HFFc6 (cell line): ENCODE measurements around the gene CRADD. TPM values are rescaled to one million over a fixed set of nuclear protein-coding genes. Genes with fewer than 3 reads are reported as not detected.

Source experiments
- DNase-seq: peaks from one replicate; pipeline ENCODE4 v3.0.0-alpha.2; 2018
- H3K27ac Mint-ChIP-seq: 2 replicates; pipeline ENCODE4 v1.8.0; 2020; ENCODE audit warnings: mild to moderate bottlenecking, mixed read lengths
- H3K27me3 Mint-ChIP-seq: 2 replicates; pipeline ENCODE4 v1.8.0; 2021; ENCODE audit warnings: mild to moderate bottlenecking, moderate library complexity, mixed read lengths; ENCODE audit not compliant: insufficient read depth
- H3K36me3 Mint-ChIP-seq: 2 replicates; pipeline ENCODE4 v1.8.0; 2021; ENCODE audit warnings: low read depth, mixed read lengths
- H3K4me1 Mint-ChIP-seq: 2 replicates; pipeline ENCODE4 v1.8.0; 2020; ENCODE audit warnings: low read depth, mixed read lengths
- H3K4me3 Mint-ChIP-seq: 2 replicates; pipeline ENCODE4 v1.8.0; 2020; ENCODE audit warnings: mild to moderate bottlenecking, moderate library complexity, mixed read lengths
- H3K9me3 Mint-ChIP-seq: 2 replicates; pipeline ENCODE4 v1.8.0; 2020; ENCODE audit warnings: mild to moderate bottlenecking, mixed read lengths
- total RNA-seq, 6 experiments: library from RNA; stranded (reverse); fragmentation: NEBNext Ultra II Directional; extraction: Animal tissue kit (Norgen Biotek cat#: 25700); gene quantifications; 2 replicates in 1 of 6; 3 replicates in 5 of 6; pipeline ENCODE4 v1.2.3, GENCODE V29; 2021
- TF ChIP-seq, protein P1 (sequence below): fragments of 200-600 bp; sonication (generic); IDR thresholded peaks from 2 replicates; pipeline ENCODE4 v1.5.0; 2021; ENCODE audit warnings: antibody characterized with exemption, mild to moderate bottlenecking

CRADD gene
- total RNA-seq, 6 experiments from 2014 or later: 15.3 to 20.1 (median 17.9) TPM

DNA sequence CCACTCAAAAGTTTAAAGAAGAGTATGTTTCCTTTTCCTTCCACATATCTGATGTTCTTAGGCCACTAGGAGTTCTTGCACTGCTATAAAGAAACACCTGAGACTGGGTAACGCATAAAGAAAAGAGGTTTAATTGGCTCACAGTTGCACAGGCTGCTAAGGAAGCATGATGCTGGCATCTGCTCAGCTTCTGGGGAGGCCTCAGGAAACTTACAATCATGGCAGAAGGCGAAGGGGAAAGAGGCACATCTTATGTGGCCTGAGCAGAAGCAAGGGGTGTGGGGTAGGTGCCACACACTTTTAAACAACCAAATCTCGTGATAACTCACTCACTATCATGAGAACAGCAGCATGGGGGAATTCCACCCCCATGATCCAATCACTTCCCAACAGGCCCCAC lies 7.7 kb upstream of the CRADD start:
- no peak for DNase-seq
- peaks cover 11% of the 10 kb centered on the region; the same call in 1 of the 2 replicates for H3K9me3 Mint-ChIP-seq
- H3K4me3 Mint-ChIP-seq: no peak overlapping the region

DNA sequence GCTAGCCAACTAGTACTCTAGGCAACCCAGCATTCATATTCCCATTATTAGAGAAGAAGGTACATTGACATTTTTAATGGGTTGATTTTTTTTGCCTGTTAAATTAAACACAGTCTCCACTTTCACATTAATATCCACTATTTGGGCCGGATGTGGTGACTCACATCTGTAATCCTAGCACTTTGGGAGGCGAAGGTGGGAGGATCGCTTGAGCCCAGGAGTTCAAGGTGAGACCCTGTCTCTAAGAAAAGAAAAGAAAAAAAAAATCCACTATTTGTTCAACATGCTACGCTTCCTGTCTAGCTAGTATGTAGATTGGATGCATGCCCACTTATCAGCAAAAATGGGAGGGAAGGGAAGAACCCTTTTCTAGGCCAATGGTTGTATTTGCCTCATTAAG lies 7.1 kb upstream of the CRADD start:
- peaks cover 13% of the 10 kb centered on the region for H3K36me3 Mint-ChIP-seq
- peaks cover 2% of the 10 kb centered on the region; the same call in 1 of the 2 replicates for H3K27me3 Mint-ChIP-seq
- TF ChIP-seq, protein P1, sequence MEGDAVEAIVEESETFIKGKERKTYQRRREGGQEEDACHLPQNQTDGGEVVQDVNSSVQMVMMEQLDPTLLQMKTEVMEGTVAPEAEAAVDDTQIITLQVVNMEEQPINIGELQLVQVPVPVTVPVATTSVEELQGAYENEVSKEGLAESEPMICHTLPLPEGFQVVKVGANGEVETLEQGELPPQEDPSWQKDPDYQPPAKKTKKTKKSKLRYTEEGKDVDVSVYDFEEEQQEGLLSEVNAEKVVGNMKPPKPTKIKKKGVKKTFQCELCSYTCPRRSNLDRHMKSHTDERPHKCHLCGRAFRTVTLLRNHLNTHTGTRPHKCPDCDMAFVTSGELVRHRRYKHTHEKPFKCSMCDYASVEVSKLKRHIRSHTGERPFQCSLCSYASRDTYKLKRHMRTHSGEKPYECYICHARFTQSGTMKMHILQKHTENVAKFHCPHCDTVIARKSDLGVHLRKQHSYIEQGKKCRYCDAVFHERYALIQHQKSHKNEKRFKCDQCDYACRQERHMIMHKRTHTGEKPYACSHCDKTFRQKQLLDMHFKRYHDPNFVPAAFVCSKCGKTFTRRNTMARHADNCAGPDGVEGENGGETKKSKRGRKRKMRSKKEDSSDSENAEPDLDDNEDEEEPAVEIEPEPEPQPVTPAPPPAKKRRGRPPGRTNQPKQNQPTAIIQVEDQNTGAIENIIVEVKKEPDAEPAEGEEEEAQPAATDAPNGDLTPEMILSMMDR: no peak
- no peaks in the 10 kb centered on the region for H3K4me1 Mint-ChIP-seq
- no peak for DNase-seq
- no peak overlapping the region for H3K27ac Mint-ChIP-seq
- no peak overlapping the region for H3K4me3 Mint-ChIP-seq
- peaks cover 11% of the 10 kb centered on the region; the same call in 1 of the 2 replicates for H3K9me3 Mint-ChIP-seq

More for the DNA sequence above, 7.7 kb upstream of the CRADD start:
- H3K4me1 Mint-ChIP-seq: no peaks in the 10 kb centered on the region
- TF ChIP-seq, protein P1: no peak
- no peak overlapping the region for H3K27ac Mint-ChIP-seq
- peaks cover 2% of the 10 kb centered on the region; the same call in 1 of the 2 replicates for H3K27me3 Mint-ChIP-seq
- H3K36me3 Mint-ChIP-seq: peaks cover 13% of the 10 kb centered on the region

DNA sequence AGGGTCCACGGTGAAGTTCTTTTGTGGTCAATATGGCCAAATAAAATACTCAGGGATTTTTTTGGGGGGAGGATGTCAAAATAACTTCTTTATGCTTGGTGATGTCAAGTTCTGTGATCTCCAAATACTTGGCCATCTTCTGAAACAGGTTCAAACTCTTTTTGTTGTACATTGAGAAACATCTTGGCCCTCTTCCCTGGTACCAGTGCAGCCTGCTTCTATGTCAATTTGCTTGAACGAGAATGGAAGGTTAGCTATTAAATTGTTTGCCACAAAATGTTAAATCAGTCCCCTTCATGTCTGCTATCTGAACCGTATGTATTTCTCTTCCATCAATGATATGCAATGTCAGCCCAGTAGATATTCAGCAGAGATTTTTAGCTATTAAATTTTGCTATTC lies 6.1 kb upstream of the CRADD start:
- Mint-ChIP-seq H3K27me3 (no peaks in the 10 kb centered on the region; the same call in 1 of the 2 replicates), H3K4me3 (no peak overlapping the region)

DNA sequence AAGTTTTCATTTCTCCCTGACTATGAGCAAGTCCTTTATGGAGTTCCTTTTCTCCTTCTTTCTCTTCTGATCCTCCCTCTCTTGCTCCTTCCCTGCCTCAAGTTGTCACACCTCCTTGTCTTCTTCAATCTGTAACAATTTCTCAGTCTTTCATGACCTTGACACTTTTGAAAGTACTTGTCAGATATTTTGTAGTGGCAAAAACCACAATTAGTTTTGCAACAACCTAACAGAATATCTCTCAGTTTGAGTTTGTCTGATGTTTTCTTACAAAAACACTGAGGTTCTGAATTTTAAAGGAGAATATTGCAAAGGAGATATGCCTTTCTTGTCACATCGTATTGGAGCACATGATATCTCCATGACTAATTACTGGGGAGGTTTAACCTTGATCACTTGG lies 4.1 kb upstream of the CRADD start:
- H3K36me3 Mint-ChIP-seq: peaks cover 13% of the 10 kb centered on the region
- no peaks in the 10 kb centered on the region; the same call in none of the 2 replicates for H3K27me3 Mint-ChIP-seq
- H3K27ac Mint-ChIP-seq: no peak overlapping the region
- TF ChIP-seq, protein P1: no peak
- H3K9me3 Mint-ChIP-seq: peaks cover 11% of the 10 kb centered on the region; the same call in 1 of the 2 replicates
- H3K4me1 Mint-ChIP-seq: peaks cover 14% of the 10 kb centered on the region
- no peak overlapping the region for H3K4me3 Mint-ChIP-seq
- no peak for DNase-seq

More for the DNA sequence above, 6.1 kb upstream of the CRADD start:
- Mint-ChIP-seq H3K4me1 (no peaks in the 10 kb centered on the region), H3K27ac (no peak overlapping the region), H3K36me3 (peaks cover 13% of the 10 kb centered on the region), H3K9me3 (peaks cover 11% of the 10 kb centered on the region; the same call in 1 of the 2 replicates)
- TF ChIP-seq, protein P1: no peak
- no peak for DNase-seq

DNA sequence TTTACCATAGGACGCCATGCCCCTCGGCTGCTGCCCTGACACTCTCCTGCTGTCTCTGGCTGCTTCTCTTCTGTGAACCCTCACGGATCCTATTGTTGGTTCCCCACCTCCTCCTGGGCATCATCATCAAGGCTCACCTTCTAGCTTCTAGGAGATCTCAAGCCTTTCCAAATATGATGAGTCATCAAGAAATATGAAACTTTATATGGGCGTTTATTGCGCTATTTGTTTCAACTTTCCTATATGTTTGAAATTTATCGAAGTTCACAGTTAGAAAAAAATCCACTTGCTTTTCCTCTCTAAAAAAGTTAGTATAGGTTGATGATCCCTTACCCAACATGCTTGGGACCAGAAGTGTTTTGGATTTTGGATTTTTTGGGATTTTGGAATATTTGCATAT lies 2.8 kb upstream of the CRADD start:
- H3K27me3 Mint-ChIP-seq: no peaks in the 10 kb centered on the region; the same call in 1 of the 2 replicates
- peaks cover 5% of the 10 kb centered on the region for H3K36me3 Mint-ChIP-seq
- no peak overlapping the region for H3K27ac Mint-ChIP-seq
- TF ChIP-seq, protein P1: no peak
- H3K4me1 Mint-ChIP-seq: peaks cover 27% of the 10 kb centered on the region
- peaks cover 2% of the 10 kb centered on the region; the same call in 1 of the 2 replicates for H3K9me3 Mint-ChIP-seq
- no peak for DNase-seq
- H3K4me3 Mint-ChIP-seq: no peak overlapping the region
